Thyroid gland (tissue), 4 donors: ENCODE measurements around the gene BCCIP.

Experiments used
- CTCF ChIP-seq, 6 experiments: fragments of 200-600 bp in 3 of 6; fragments of 450-650 bp in 3 of 6; sonication (generic) in 3 of 6; IDR thresholded peaks; one replicate each; pipeline ENCODE4 v1.5.1; 2016 to 2019; ENCODE audit warnings: antibody characterized with exemption in 6 of 6, mild to moderate bottlenecking in 2 of 6, inconsistent platforms in 1 of 6, moderate library complexity in 1 of 6
- POLR2A ChIP-seq, 2 donors: fragments of 450-650 bp; IDR thresholded peaks; one replicate each; pipeline ENCODE4 v1.6.1; 2017; ENCODE audit warnings: antibody characterized with exemption in 2 of 2, mild to moderate bottlenecking in 2 of 2, moderate library complexity in 1 of 2

GRCh38 chr10:125845617-125846016 lies 22.3 kb downstream of the BCCIP start:
- no peak for TF ChIP-seq POLR2A (IDR thresholded peaks at IDR 0.05)
- no peak for TF ChIP-seq CTCF (IDR thresholded peaks at IDR 0.05)
